Colonic mucosa (tissue), 4 donors: Measurements from ENCODE around the gene LAMA5. TPM values are rescaled to one million over a fixed set of nuclear protein-coding genes. Genes with fewer than 3 reads are reported as not detected.

Experiments
- DNase-seq: peaks from one replicate; pipeline ENCODE4 v3.0.0-alpha.2; 2020
- H3K27ac ChIP-seq: fragments of 200-600 bp; one replicate; pipeline ENCODE4 v1.8.0; 2021
- H3K27me3 ChIP-seq: fragments of 200-600 bp; one replicate; pipeline ENCODE4 v1.8.0; 2021
- H3K36me3 ChIP-seq: fragments of 200-600 bp; one replicate; pipeline ENCODE4 v1.8.0; 2021
- H3K4me1 ChIP-seq: fragments of 200-600 bp; one replicate; pipeline ENCODE4 v1.8.0; 2021; ENCODE audit warnings: mild to moderate bottlenecking
- H3K4me3 ChIP-seq: fragments of 200-600 bp; one replicate; pipeline ENCODE4 v1.8.0; 2021
- H3K9ac ChIP-seq, 2 donors: one replicate each; pipeline ENCODE4 v1.7.0; 2013; ENCODE audit warnings: control low read depth in 2 of 2, low read depth in 2 of 2, low read length in 2 of 2
- H3K9me3 ChIP-seq: fragments of 200-600 bp; one replicate; pipeline ENCODE4 v1.8.0; 2021
- CTCF ChIP-seq: fragments of 200-600 bp; IDR thresholded peaks from one replicate; pipeline ENCODE4 v1.8.0; 2022; ENCODE audit warnings: antibody characterized with exemption, mild to moderate bottlenecking
- intact Hi-C: fragments of 100-400 bp; cut with DNase I; formaldehyde crosslinking; loops from one replicate; pipeline ENCODE4 v1.14.1; 2022
- total RNA-seq, 2 donors: library from RNA; stranded (reverse); fragmentation: NEBNext Ultra II Directional in 1 of 2; extraction: Animal tissue kit (Norgen Biotek cat#: 25700) in 1 of 2; gene quantifications; one replicate each; pipeline ENCODE4 v1.2.1, GENCODE V29; 2021
- donor health status: healthy.
- donor health status: DM: no; HTN: no; CAD: no.
- donor health status: DM: no; HTN: no; CAD: no.

LAMA5 gene
- total RNA-seq, 2 donors from 2014 or later: 32.5 to 35.5 TPM

- H3K9me3 ChIP-seq: no peaks in the 10 kb centered on the region
- no peak overlapping the region for H3K27ac ChIP-seq
- no peaks in the 10 kb centered on the region for H3K36me3 ChIP-seq
- no peak for DNase-seq
- no peaks in the 10 kb centered on the region for H3K27me3 ChIP-seq
- H3K4me1 ChIP-seq: peaks cover 4% of the 10 kb centered on the region
- H3K4me3 ChIP-seq: no peak overlapping the region
- H3K9ac ChIP-seq: no peak overlapping the region
- no peak for TF ChIP-seq CTCF
- intact Hi-C loops: no loop called here
Observed at GRCh38 chr20:62354031-62354808, 12.9 kb downstream of the LAMA5 start.

GRCh38 chr20:62353289-62354030, 13.7 kb downstream of the LAMA5 start:
- no peak for DNase-seq
- intact Hi-C loops: no loop called here
- Histone ChIP-seq H3K4me3 (no peak overlapping the region), H3K4me1 (peaks cover 4% of the 10 kb centered on the region), H3K27me3 (no peaks in the 10 kb centered on the region), H3K9me3 (no peaks in the 10 kb centered on the region), H3K27ac (no peak overlapping the region), H3K9ac (no peak overlapping the region), H3K36me3 (no peaks in the 10 kb centered on the region)
- TF ChIP-seq CTCF: no peak

GRCh38 chr20:62352402-62353288, 14.5 kb downstream of the LAMA5 start:
- no peaks in the 10 kb centered on the region for H3K9me3 ChIP-seq
- H3K4me3 ChIP-seq: no peak overlapping the region
- H3K4me1 ChIP-seq: peaks cover 4% of the 10 kb centered on the region
- H3K27ac ChIP-seq: no peak overlapping the region
- intact Hi-C loops: no loop called here
- no peak overlapping the region for H3K9ac ChIP-seq
- no peaks in the 10 kb centered on the region for H3K36me3 ChIP-seq
- H3K27me3 ChIP-seq: no peaks in the 10 kb centered on the region
- no peak for TF ChIP-seq CTCF
- no peak for DNase-seq

GRCh38 chr20:62351469-62352401, 15.4 kb downstream of the LAMA5 start:
- intact Hi-C loops: no loop called here
- H3K36me3 ChIP-seq: no peaks in the 10 kb centered on the region
- H3K4me1 ChIP-seq: peaks cover 4% of the 10 kb centered on the region
- H3K9ac ChIP-seq: no peak overlapping the region
- no peak overlapping the region for H3K4me3 ChIP-seq
- H3K9me3 ChIP-seq: no peaks in the 10 kb centered on the region
- no peak overlapping the region for H3K27ac ChIP-seq
- DNase-seq: no peak
- no peak for TF ChIP-seq CTCF
- H3K27me3 ChIP-seq: no peaks in the 10 kb centered on the region
